HCT116 (cell line): ENCODE results near the gene PKN3. TPM values are rescaled to one million over a fixed set of nuclear protein-coding genes. Genes with fewer than 3 reads are reported as not detected.

ENCODE experiments used
- ATAC-seq: fragments of 200-7000 bp; cut with Tn5 transposase; 2 replicates; pipeline ENCODE4 v1.9.1; 2020; ENCODE audit warnings: mild to moderate bottlenecking, moderate library complexity
- BruUV-seq: library from RNA; stranded (reverse); fragments of 400-500 nt; replicated peaks from 2 replicates; lab custom pipeline; 2021; lab: Mats Ljungman, UMichigan
- CTCF ChIA-PET: fragments of 300-600 bp; sonication (Branson Sonifier 250); formaldehyde crosslinking; loops from one replicate; lab custom pipeline; 2021; ENCODE audit warnings: antibody characterized with exemption; lab: Charles Lee
- POLR2A ChIA-PET: fragments of 300-600, 350-600 bp; sonication (Branson Sonifier 250); formaldehyde crosslinking; loops from one replicate; lab custom pipeline; 2021; ENCODE audit warnings: antibody characterized with exemption; lab: Charles Lee
- RAD21 ChIA-PET, 2 experiments: fragments of 300-600 bp; sonication (Branson Sonifier 250); formaldehyde crosslinking; loops; one replicate each; lab custom pipeline; 2023; ENCODE audit warnings: low total read pairs in 2 of 2; ENCODE audit not compliant: uncharacterized antibody in 2 of 2, unreplicated experiment in 2 of 2, low non-redundant PET in 1 of 2; lab: Charles Lee
- DNase-seq: peaks from one replicate; pipeline ENCODE4 v3.0.0-alpha.2; 2010; ENCODE audit warnings: low read depth, low spot score
- H2AFZ ChIP-seq: fragments of 200-600 bp; shearing (Covaris generic), sonication (generic); 2 replicates; pipeline ENCODE4 v1.6.1; 2017; ENCODE audit warnings: low read depth, mixed run types, mixed read lengths, antibody characterized with exemption, low read length; ENCODE audit not compliant: poor library complexity, severe bottlenecking
- H3K27ac ChIP-seq: 2 replicates; pipeline ENCODE4 v1.5.1; 2012; ENCODE audit warnings: low read depth, low read length
- H3K27me3 ChIP-seq: fragments of 200-600 bp; sonication (generic); 2 replicates; pipeline ENCODE4 v1.6.1; 2016; ENCODE audit warnings: mixed run types, low read length, mixed read lengths; ENCODE audit not compliant: insufficient read depth
- H3K36me3 ChIP-seq, 2 experiments: fragments of 200-500 bp in 1 of 2; fragments of 200-600 bp in 1 of 2; sonication (Bioruptor generic) in 1 of 2; sonication (generic) in 1 of 2; 2 replicates each; pipeline versions ENCODE4 v1.5.1 to v1.6.1; 2014 to 2016; ENCODE audit warnings: low read length in 2 of 2, inconsistent platforms in 1 of 2, mixed read lengths in 1 of 2, mixed run types in 1 of 2; ENCODE audit not compliant: insufficient read depth in 2 of 2, control insufficient read depth in 1 of 2
- H3K4me1 ChIP-seq, 2 experiments: fragments of 200-600 bp in 1 of 2; sonication (generic) in 1 of 2; 2 replicates each; pipeline versions ENCODE4 v1.5.1 to v1.6.1; 2012 to 2017; ENCODE audit warnings: low read length in 2 of 2, inconsistent platforms in 1 of 2, mild to moderate bottlenecking in 1 of 2, mixed read lengths in 1 of 2, mixed run types in 1 of 2, moderate library complexity in 1 of 2; ENCODE audit not compliant: insufficient read depth in 2 of 2, control insufficient read depth in 1 of 2
- H3K4me2 ChIP-seq: fragments of 200-600 bp; sonication (generic); 2 replicates; pipeline ENCODE4 v1.6.1; 2017; ENCODE audit warnings: mixed run types, low read length, mixed read lengths
- H3K4me3 ChIP-seq, 2 experiments: fragments of 200-600 bp in 1 of 2; sonication (generic) in 1 of 2; replicated peaks in 1 of 2; 2 replicates each; pipeline ENCODE4 v1.5.1; 2011 to 2016; ENCODE audit warnings: low read length in 2 of 2, control low read depth in 1 of 2, low read depth in 1 of 2, mild to moderate bottlenecking in 1 of 2, mixed read lengths in 1 of 2, mixed run types in 1 of 2
- H3K79me2 ChIP-seq: fragments of 200-600 bp; sonication (generic); 2 replicates; pipeline ENCODE4 v1.6.1; 2017; ENCODE audit warnings: mild to moderate bottlenecking, mixed run types, low read length, moderate library complexity, mixed read lengths; ENCODE audit not compliant: insufficient read depth
- H3K9ac ChIP-seq: fragments of 200-600 bp; sonication (generic); 2 replicates; pipeline ENCODE4 v1.6.1; 2016; ENCODE audit warnings: low read length, mixed read lengths
- H3K9me2 ChIP-seq: fragments of 200-600 bp; sonication (generic), shearing (Covaris generic); 2 replicates; pipeline ENCODE4 v1.6.1; 2017; ENCODE audit warnings: mixed run types, mild to moderate bottlenecking, moderate library complexity; ENCODE audit not compliant: insufficient read depth
- H3K9me3 ChIP-seq, 2 experiments: fragments of 200-500 bp in 1 of 2; fragments of 200-600 bp in 1 of 2; sonication (Bioruptor generic) in 1 of 2; sonication (generic) in 1 of 2; 2 replicates each; pipeline ENCODE4 v1.6.1; 2014 to 2017; ENCODE audit warnings: low read length in 2 of 2, mixed read lengths in 2 of 2, inconsistent platforms in 1 of 2, low read depth in 1 of 2, mild to moderate bottlenecking in 1 of 2, mixed run types in 1 of 2, moderate library complexity in 1 of 2; ENCODE audit not compliant: control insufficient read depth in 1 of 2, insufficient read depth in 1 of 2
- H4K20me1 ChIP-seq: fragments of 200-600 bp; sonication (generic), shearing (Covaris generic); 2 replicates; pipeline ENCODE4 v1.6.1; 2017; ENCODE audit warnings: mixed run types, mild to moderate bottlenecking, moderate library complexity; ENCODE audit not compliant: insufficient read depth
- ATF3 ChIP-seq: IDR thresholded peaks from 2 replicates; pipeline ENCODE4 v1.6.1; 2012
- CEBPB ChIP-seq: IDR thresholded peaks from 2 replicates; pipeline ENCODE4 v1.6.1; 2012; ENCODE audit warnings: low read depth
- CTCF ChIP-seq, 3 experiments: fragments of 200-600 bp in 1 of 3; sonication (generic) in 1 of 3; IDR thresholded peaks in 2 of 3; conservative IDR thresholded peaks in 1 of 3; 2 replicates each; pipeline ENCODE4 v1.5.1; 2012 to 2017; ENCODE audit warnings: low read depth in 2 of 3, low read length in 2 of 3, antibody characterized with exemption in 1 of 3, borderline replicate concordance in 1 of 3, control low read depth in 1 of 3, mild to moderate bottlenecking in 1 of 3, mixed read lengths in 1 of 3, mixed run types in 1 of 3, moderate library complexity in 1 of 3; ENCODE audit not compliant: insufficient read depth in 1 of 3
- EGR1 ChIP-seq: IDR thresholded peaks from 2 replicates; pipeline ENCODE4 v1.6.1; 2012; ENCODE audit warnings: low read depth
- ELF1 ChIP-seq: IDR thresholded peaks from 2 replicates; pipeline ENCODE4 v1.6.1; 2012; ENCODE audit warnings: low read depth, borderline replicate concordance
- EZH2 ChIP-seq: fragments of 200-600 bp; sonication (generic); IDR thresholded peaks from 2 replicates; pipeline ENCODE4 v1.6.1; 2017; ENCODE audit warnings: antibody characterized with exemption, mixed run types
- EZH2phosphoT487 ChIP-seq: fragments of 200-600 bp; IDR thresholded peaks from 2 replicates; pipeline ENCODE4 v1.6.1; 2018; ENCODE audit warnings: antibody characterized with exemption, borderline replicate concordance
- MAX ChIP-seq: IDR thresholded peaks from 2 replicates; pipeline ENCODE4 v1.6.1; 2012
- RAD21 ChIP-seq: IDR thresholded peaks from 2 replicates; pipeline ENCODE4 v1.6.1; 2012; ENCODE audit warnings: low read depth, mild to moderate bottlenecking
- SIN3A ChIP-seq: IDR thresholded peaks from 2 replicates; pipeline ENCODE4 v1.6.1; 2012; ENCODE audit warnings: low read depth
- SRF ChIP-seq: IDR thresholded peaks from 2 replicates; pipeline ENCODE4 v1.6.1; 2012; ENCODE audit warnings: low read depth
- TCF7L2 ChIP-seq: IDR thresholded peaks from 2 replicates; pipeline ENCODE4 v1.7.0; 2011; ENCODE audit warnings: borderline replicate concordance, inconsistent platforms; ENCODE audit not compliant: insufficient read depth, insufficient read length; ENCODE audit errors: extremely low read depth
- YY1 ChIP-seq: IDR thresholded peaks from 2 replicates; pipeline ENCODE4 v1.6.1; 2011; ENCODE audit warnings: low read length, low read depth, moderate library complexity, mild to moderate bottlenecking; ENCODE audit not compliant: insufficient replicate concordance; ENCODE audit errors: extremely low read depth
- ZFX ChIP-seq: fragments of 450-650 bp; IDR thresholded peaks from 2 replicates; pipeline ENCODE4 v1.6.1; 2017
- intact Hi-C: fragments of 100-400 bp; cut with micrococcal nuclease; formaldehyde crosslinking; loops from 2 replicates; pipeline ENCODE4 v1.10.0; 2022
- total RNA-seq: library from RNA; stranded (reverse); gene quantifications from one replicate; pipeline ENCODE4 v1.2.1, GENCODE V29; 2021; ENCODE audit not compliant: unreplicated experiment

The PKN3 gene
- total RNA-seq, 1 experiment from 2014 or later: 37.9 TPM

GRCh38 chr9:128677794-128678193 lies 24.5 kb upstream of the PKN3 start:
- Histone ChIP-seq H3K9me2 (no peaks in the 10 kb centered on the region), H2AFZ (no peak overlapping the region)
- RAD21 ChIA-PET: no interaction called here
- no peak for ATAC-seq
- TF ChIP-seq ELF1: no peak
- TF ChIP-seq ZFX: no peak
- TF ChIP-seq YY1: no peak
- no peak for TF ChIP-seq SIN3A
- TF ChIP-seq EGR1: no peak
- TF ChIP-seq ATF3: no peak
- TF ChIP-seq CEBPB: no peak
- TF ChIP-seq CTCF (IDR thresholded peaks at IDR 0.05 in 2 of 3, conservative IDR thresholded peaks at IDR 0.05 in 1 of 3; ENCODE audit: borderline replicate concordance in 1 of 3, insufficient read depth in 1 of 3, low read depth in 2 of 3, low read length in 2 of 3): no peak
- no peak for TF ChIP-seq TCF7L2
- TF ChIP-seq MAX: no peak
- no peak for TF ChIP-seq SRF
- no peak for TF ChIP-seq EZH2phosphoT487
- no peak for TF ChIP-seq EZH2
- no peak for TF ChIP-seq RAD21
- TF ChIP-seq, all 23 proteins: peak for 0
- no TSS peak for BruUV-seq
- Histone ChIP-seq H4K20me1 (no peaks in the 10 kb centered on the region), H3K36me3 (no peaks in the 10 kb centered on the region; a peak in 1 of 4 replicates), H3K4me2 (no peak overlapping the region), H3K79me2 (peaks cover 31% of the 10 kb centered on the region; the same call in 1 of the 2 replicates), H3K4me1 (peaks cover 3 to 4% of the 10 kb centered on the region in 2 experiments; a peak in 2 of 4 replicates), H3K27me3 (no peaks in the 10 kb centered on the region), H3K9me3 (no peaks in the 10 kb centered on the region), H3K9ac (no peak overlapping the region), H3K27ac (no peak overlapping the region), H3K4me3 (no peak overlapping the region)
- intact Hi-C loops: no loop called here
- ChIA-PET CTCF (no interaction called here), POLR2A (interaction anchor here (0.6 kb wide), 2 partner anchors 18 to 56 kb away, joined by 3 read pairs; no protein-coding TSS in a partner anchor)
- no peak for DNase-seq
